K562 (cell line): Measurements from ENCODE around the gene MGA. TPM values are rescaled to one million over a fixed set of nuclear protein-coding genes. Genes with fewer than 3 reads are reported as not detected.

Source experiments
- CBX8 ChIP-seq: fragments of 200-600 bp; sonication (generic); IDR thresholded peaks from 2 replicates; pipeline ENCODE4 v1.6.1; 2012; ENCODE audit warnings: borderline replicate concordance, mixed run types, low read depth, mild to moderate bottlenecking, moderate library complexity, mixed read lengths, low read length, control low read depth, inconsistent platforms; ENCODE audit not compliant: poor library complexity, severe bottlenecking; ENCODE audit errors: extremely low read depth
- ETV6 ChIP-seq, 3 experiments: fragments of 150-350 bp in 1 of 3; sonication (generic) in 1 of 3; formaldehyde crosslinking in 1 of 3; IDR thresholded peaks; 2 replicates each; pipeline versions ENCODE4 v1.6.1 to v1.8.0; 2014 to 2022; ENCODE audit warnings: borderline replicate concordance in 2 of 3, low read depth in 2 of 3, antibody characterized with exemption in 1 of 3, low read length in 1 of 3, mild to moderate bottlenecking in 1 of 3, missing genetic modification reagents in 1 of 3
- HMGN3 ChIP-seq: IDR thresholded peaks from 2 replicates; pipeline ENCODE4 v1.6.1; 2011; ENCODE audit warnings: borderline replicate concordance, low read depth, mild to moderate bottlenecking, mixed read lengths, low read length; ENCODE audit not compliant: insufficient read length; ENCODE audit errors: extremely low read depth
- HNRNPH1 ChIP-seq: fragments of 200-400 bp; formaldehyde crosslinking; optimal IDR thresholded peaks from 2 replicates; pipeline ENCODE3; 2017; ENCODE audit warnings: low read depth, mild to moderate bottlenecking, low read length, moderate library complexity
- KAT2B ChIP-seq: IDR thresholded peaks from one replicate; pipeline ENCODE4 v1.6.1; 2012; ENCODE audit warnings: low read depth, mild to moderate bottlenecking, control low read depth, inconsistent platforms, low read length, moderate library complexity
- KDM2B ChIP-seq: fragments of 250-450 bp; sonication (Bioruptor Pico); IDR thresholded peaks from 2 replicates; pipeline ENCODE4 v1.8.0; 2021; ENCODE audit warnings: mild to moderate bottlenecking, moderate library complexity
- MEF2A ChIP-seq: IDR thresholded peaks from 2 replicates; pipeline ENCODE4 v1.6.1; 2011; ENCODE audit warnings: low read depth, mild to moderate bottlenecking, low read length, moderate library complexity; ENCODE audit not compliant: control insufficient read depth
- NFIX ChIP-seq: fragments of 250-450 bp; sonication (Bioruptor Pico); IDR thresholded peaks from 2 replicates; pipeline ENCODE4 v1.4.0; 2020; ENCODE audit warnings: low read depth, mild to moderate bottlenecking, moderate library complexity
- PCBP1 ChIP-seq: fragments of 200-400 bp; formaldehyde crosslinking; IDR thresholded peaks from 2 replicates; pipeline ENCODE4 v1.6.1; 2018; ENCODE audit warnings: mild to moderate bottlenecking, low read depth, low read length; ENCODE audit not compliant: poor library complexity, severe bottlenecking
- PHF21A ChIP-seq: fragments of 450-650 bp; IDR thresholded peaks from 2 replicates; pipeline ENCODE4 v1.6.1; 2017; ENCODE audit warnings: low read depth, borderline replicate concordance
- POLR2AphosphoS2 ChIP-seq: IDR thresholded peaks from 2 replicates; pipeline ENCODE4 v1.6.1; 2012; ENCODE audit warnings: low read length, improper control_type of control experiment
- TAF7 ChIP-seq: fragments of 450-650 bp; IDR thresholded peaks from 2 replicates; pipeline ENCODE4 v1.6.1; 2016; ENCODE audit warnings: missing genetic modification characterization, missing compliant biosample characterization
- TCFL5 ChIP-seq: fragments of 250-450 bp; sonication (Bioruptor Pico); conservative IDR thresholded peaks from 2 replicates; pipeline ENCODE4 v1.6.1; 2021; ENCODE audit warnings: mild to moderate bottlenecking, moderate library complexity, matching md5 sums
- XRCC4 ChIP-seq: IDR thresholded peaks from one replicate; pipeline ENCODE4 v1.6.1; 2011; ENCODE audit not compliant: insufficient read depth, insufficient read length; ENCODE audit errors: extremely low read depth
- ZNF24 ChIP-seq: fragments of 450-650 bp; IDR thresholded peaks from 2 replicates; pipeline ENCODE4 v1.6.1; 2016
- ZNF384 ChIP-seq: IDR thresholded peaks from 2 replicates; pipeline ENCODE4 v1.6.1; 2012; ENCODE audit warnings: low read depth, low read length, improper control_type of control experiment
- polyA plus RNA-seq, 8 experiments: library from polyadenylated mRNA; depleted of rRNA in 4 of 8; stranded (reverse) in 5 of 8; unstranded in 3 of 8; fragments of >200 nt; fragmentation: Nextera tagmentation in 2 of 8; fragmentation: Illumina TruSeq in 1 of 8; extraction: Ambion mirVana in 2 of 8; extraction: Trizol in 1 of 8; gene quantifications; 2 replicates each; pipeline versions ENCODE4 v1.2.1 to v1.2.3, GENCODE V29; 2011 to 2014; ENCODE audit warnings: inconsistent platforms in 1 of 8, missing spikeins in 1 of 8
- total RNA-seq, 7 experiments: library from RNA; depleted of rRNA in 6 of 7; stranded (reverse); fragments of >200 nt in 6 of 7; fragmentation: Illumina TruSeq in 2 of 7; extraction: Trizol in 2 of 7; gene quantifications; 2 replicates each; pipeline versions ENCODE4 v1.2.1 to v1.2.3, GENCODE V29; 2011 to 2021; ENCODE audit warnings: low replicate concordance in 1 of 7
- TF ChIP-seq, protein P1 (sequence below): fragments of 450-650 bp; formaldehyde crosslinking; IDR thresholded peaks from 2 replicates; pipeline ENCODE4 v1.4.0; 2020; ENCODE audit warnings: mild to moderate bottlenecking, moderate library complexity
- TF ChIP-seq, protein P2 (sequence below): fragments of 250-450 bp; sonication (Bioruptor Pico); IDR thresholded peaks from 2 replicates; pipeline ENCODE4 v1.9.0; 2021; ENCODE audit warnings: mild to moderate bottlenecking, inconsistent platforms
- TF ChIP-seq, protein P3 (sequence below): sonication (generic); formaldehyde crosslinking; IDR thresholded peaks from 2 replicates; pipeline ENCODE4 v1.9.0; 2022; ENCODE audit warnings: mild to moderate bottlenecking, missing genetic modification reagents

The MGA gene
- total and polyA plus RNA-seq, 9 of the 15 experiments (the other 6 are each of a cell fraction or from before 2014, with no cell fraction given): 4.7 to 56.1 (median 21.1) TPM

DNA sequence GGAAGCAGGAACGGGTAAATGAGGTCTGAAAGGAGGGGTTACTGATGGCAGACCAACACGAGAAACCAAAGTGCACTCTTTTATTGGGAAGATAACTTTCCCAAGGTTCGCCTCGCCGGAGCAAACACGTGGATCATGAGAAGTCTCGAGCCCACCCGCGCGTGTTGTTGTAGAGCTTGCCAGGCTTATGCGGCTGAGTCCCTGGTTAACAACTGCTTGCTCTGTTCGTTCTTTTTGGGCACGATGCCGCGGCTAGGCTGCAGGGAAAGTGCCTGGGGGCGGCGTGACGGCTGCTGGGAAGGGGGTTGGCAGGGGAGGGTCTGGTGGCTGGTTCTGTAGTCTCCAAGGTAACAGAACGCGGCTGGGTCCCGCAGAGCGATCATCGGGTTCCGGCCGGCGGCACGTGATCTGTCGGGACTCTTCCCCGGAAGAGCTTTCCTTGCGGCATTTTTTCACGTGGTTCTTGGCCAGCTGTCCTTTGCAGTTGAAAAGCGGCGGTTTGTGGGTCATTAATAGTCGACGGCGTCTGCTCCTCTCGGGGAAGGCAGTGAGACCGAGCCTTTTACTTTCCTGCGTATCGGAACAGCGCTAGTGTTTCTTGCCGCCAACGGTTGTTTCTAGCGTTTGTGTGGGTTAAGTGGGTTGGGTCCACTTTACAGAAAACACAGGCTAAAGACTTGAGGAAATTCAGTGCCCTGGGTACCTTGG, 1.5 kb downstream of the MGA start (continued):
- TF ChIP-seq HMGN3 (no peak), PHF21A (no peak), ETV6 (IDR thresholded peaks at IDR 0.05; ENCODE audit: borderline replicate concordance in 1 of 2, low read depth in 2 of 2, low read length in 1 of 2) (no peak), ETV6 (CRISPR knock-in tag; IDR thresholded peaks at IDR 0.05; ENCODE audit: borderline replicate concordance) (0 out of 2 replicates have a peak, but pooled peaks have one; percentile 21), XRCC4 (no peak), CBX8 (no peak), ZNF24 (no peak), KDM2B (CRISPR knock-in tag) (no peak), POLR2AphosphoS2 (no peak), NFIX (no peak), TCFL5 (CRISPR knock-in tag) (no peak), KAT2B (no peak), MEF2A (no peak), PCBP1 (no peak), HNRNPH1 (no peak), ZNF384 (no peak), TAF7 (no peak)
- TF ChIP-seq, protein P1, sequence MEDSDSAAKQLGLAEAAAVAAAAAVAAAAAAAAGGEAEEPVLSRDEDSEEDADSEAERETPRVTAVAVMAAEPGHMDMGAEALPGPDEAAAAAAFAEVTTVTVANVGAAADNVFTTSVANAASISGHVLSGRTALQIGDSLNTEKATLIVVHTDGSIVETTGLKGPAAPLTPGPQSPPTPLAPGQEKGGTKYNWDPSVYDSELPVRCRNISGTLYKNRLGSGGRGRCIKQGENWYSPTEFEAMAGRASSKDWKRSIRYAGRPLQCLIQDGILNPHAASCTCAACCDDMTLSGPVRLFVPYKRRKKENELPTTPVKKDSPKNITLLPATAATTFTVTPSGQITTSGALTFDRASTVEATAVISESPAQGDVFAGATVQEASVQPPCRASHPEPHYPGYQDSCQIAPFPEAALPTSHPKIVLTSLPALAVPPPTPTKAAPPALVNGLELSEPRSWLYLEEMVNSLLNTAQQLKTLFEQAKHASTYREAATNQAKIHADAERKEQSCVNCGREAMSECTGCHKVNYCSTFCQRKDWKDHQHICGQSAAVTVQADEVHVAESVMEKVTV: no peak
- TF ChIP-seq, protein P2, sequence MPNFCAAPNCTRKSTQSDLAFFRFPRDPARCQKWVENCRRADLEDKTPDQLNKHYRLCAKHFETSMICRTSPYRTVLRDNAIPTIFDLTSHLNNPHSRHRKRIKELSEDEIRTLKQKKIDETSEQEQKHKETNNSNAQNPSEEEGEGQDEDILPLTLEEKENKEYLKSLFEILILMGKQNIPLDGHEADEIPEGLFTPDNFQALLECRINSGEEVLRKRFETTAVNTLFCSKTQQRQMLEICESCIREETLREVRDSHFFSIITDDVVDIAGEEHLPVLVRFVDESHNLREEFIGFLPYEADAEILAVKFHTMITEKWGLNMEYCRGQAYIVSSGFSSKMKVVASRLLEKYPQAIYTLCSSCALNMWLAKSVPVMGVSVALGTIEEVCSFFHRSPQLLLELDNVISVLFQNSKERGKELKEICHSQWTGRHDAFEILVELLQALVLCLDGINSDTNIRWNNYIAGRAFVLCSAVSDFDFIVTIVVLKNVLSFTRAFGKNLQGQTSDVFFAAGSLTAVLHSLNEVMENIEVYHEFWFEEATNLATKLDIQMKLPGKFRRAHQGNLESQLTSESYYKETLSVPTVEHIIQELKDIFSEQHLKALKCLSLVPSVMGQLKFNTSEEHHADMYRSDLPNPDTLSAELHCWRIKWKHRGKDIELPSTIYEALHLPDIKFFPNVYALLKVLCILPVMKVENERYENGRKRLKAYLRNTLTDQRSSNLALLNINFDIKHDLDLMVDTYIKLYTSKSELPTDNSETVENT: no peak
- TF ChIP-seq, protein P3, sequence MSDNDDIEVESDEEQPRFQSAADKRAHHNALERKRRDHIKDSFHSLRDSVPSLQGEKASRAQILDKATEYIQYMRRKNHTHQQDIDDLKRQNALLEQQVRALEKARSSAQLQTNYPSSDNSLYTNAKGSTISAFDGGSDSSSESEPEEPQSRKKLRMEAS (CRISPR knock-in tag): peak; percentile 95
